ENCODE data around the gene PHF12.
"Not testable (repeated sequence)": the region's sequence is repeated elsewhere in the genome, so short reads cannot be mapped to it uniquely, and the experiment has no call there.

Gene PHF12

GRCh38 chr17:28906706-28907438 is 44.4 kb downstream of the PHF12 start:
- H3K4me3 Mint-ChIP-seq, result peak overlapping the region in 1 of 2 donors; percentile 1
- DNase-seq (no peak), ATAC-seq (replicated peaks) (no peak)
- peaks cover 11 to 15% of the 10 kb centered on the region in 2 donors for H3K4me1 Mint-ChIP-seq (ENCODE audit: low read depth in 2 of 2)
- peak overlapping the region in 1 of 2 donors; percentile 46 for H3K27ac Mint-ChIP-seq
- H3K27me3 Mint-ChIP-seq, result no peaks in the 10 kb centered on the region
- H3K36me3 Mint-ChIP-seq (ENCODE audit: insufficient read depth), result peaks cover 65% of the 10 kb centered on the region
- no peaks in the 10 kb centered on the region for H3K9me3 Mint-ChIP-seq

GRCh38 chr17:28906276-28906675 is 45.0 kb downstream of the PHF12 start:
- peaks cover 16 to 20% of the 10 kb centered on the region in 2 donors for H3K4me1 Mint-ChIP-seq (ENCODE audit: low read depth in 2 of 2)
- no peak for ATAC-seq (replicated peaks)
- no peaks in the 10 kb centered on the region for H3K27me3 Mint-ChIP-seq
- H3K9me3 Mint-ChIP-seq, result no peaks in the 10 kb centered on the region
- DNase-seq, result no peak
- peak overlapping the region in 1 of 2 donors; percentile 46 for H3K27ac Mint-ChIP-seq
- H3K36me3 Mint-ChIP-seq (ENCODE audit: insufficient read depth), result peaks cover 63% of the 10 kb centered on the region
- H3K4me3 Mint-ChIP-seq, result peak overlapping the region in 1 of 2 donors; percentile 1

- Mint-ChIP-seq H3K4me1 (ENCODE audit: low read depth in 2 of 2) (peaks cover 23 to 27% of the 10 kb centered on the region in 2 donors), H3K4me3 (no peak overlapping the region), H3K27me3 (no peaks in the 10 kb centered on the region), H3K36me3 (ENCODE audit: insufficient read depth) (peaks cover 50% of the 10 kb centered on the region), H3K27ac (peak overlapping the region; percentile 78 to 88), H3K9me3 (no peaks in the 10 kb centered on the region)
- no peak for DNase-seq
- ATAC-seq (replicated peaks), result no peak
These were observed 46.5 kb downstream of the PHF12 start for GRCh38 chr17:28904800-28905199.

GRCh38 chr17:28903546-28903841 is 47.8 kb downstream of the PHF12 start:
- DNase-seq; H3K27me3 Mint-ChIP-seq; ATAC-seq (replicated peaks); H3K9me3 Mint-ChIP-seq: not testable (repeated sequence)
- H3K27ac Mint-ChIP-seq, result peak overlapping the region in 1 of 2 donors; percentile 86
- peaks cover 25 to 34% of the 10 kb centered on the region in 2 donors for H3K4me1 Mint-ChIP-seq (ENCODE audit: low read depth in 2 of 2)
- peak overlapping the region; percentile 82 to 87 for H3K4me3 Mint-ChIP-seq
- H3K36me3 Mint-ChIP-seq (ENCODE audit: insufficient read depth), result peaks cover 39% of the 10 kb centered on the region

- Mint-ChIP-seq H3K36me3 (ENCODE audit: insufficient read depth) (peaks cover 39% of the 10 kb centered on the region), H3K4me1 (ENCODE audit: low read depth in 2 of 2) (peaks cover 29 to 36% of the 10 kb centered on the region in 2 donors), H3K27ac (peak within 1 kb of the TSS; percentile 86 to 91), H3K4me3 (peak within 1 kb of the TSS; percentile 82 to 87), H3K27me3 (no peaks in the 10 kb centered on the region), H3K9me3 (no peaks in the 10 kb centered on the region)
- DNase-seq (peak; percentile 93 to 97 (median 93)), ATAC-seq (replicated peaks) (peak; percentile 86)
These were observed 48.3 kb downstream of the PHF12 start, which contains the start of gene DHRS13 for GRCh38 chr17:28902819-28903545. Gene DHRS13 (minus strand): TSS chr17:28903079. CDS start chr17:28902944, 135 bp downstream.

- H3K4me3 Mint-ChIP-seq, result peak overlapping the region; percentile 82 to 87
- H3K9me3 Mint-ChIP-seq, result no peaks in the 10 kb centered on the region
- DNase-seq, result peak in 1 of 3 experiments; percentile 39
- H3K36me3 Mint-ChIP-seq (ENCODE audit: insufficient read depth), result peaks cover 41% of the 10 kb centered on the region
- H3K27ac Mint-ChIP-seq, result peak overlapping the region; percentile 86 to 91
- peaks cover 33 to 41% of the 10 kb centered on the region in 2 donors for H3K4me1 Mint-ChIP-seq (ENCODE audit: low read depth in 2 of 2)
- peak; percentile 39 for ATAC-seq (replicated peaks)
- H3K27me3 Mint-ChIP-seq, result no peaks in the 10 kb centered on the region
These were observed 49.2 kb downstream of the PHF12 start for GRCh38 chr17:28901866-28902818.

- no peaks in the 10 kb centered on the region for H3K9me3 Mint-ChIP-seq
- H3K27ac Mint-ChIP-seq, result peak overlapping the region in 1 of 2 donors; percentile 86
- DNase-seq (no peak), ATAC-seq (replicated peaks) (no peak)
- H3K4me1 Mint-ChIP-seq (ENCODE audit: low read depth in 2 of 2), result peaks cover 40 to 49% of the 10 kb centered on the region in 2 donors
- peak overlapping the region; percentile 82 to 87 for H3K4me3 Mint-ChIP-seq
- H3K36me3 Mint-ChIP-seq (ENCODE audit: insufficient read depth), result peaks cover 37% of the 10 kb centered on the region
- H3K27me3 Mint-ChIP-seq, result no peaks in the 10 kb centered on the region
These were observed 50.2 kb downstream of the PHF12 start for GRCh38 chr17:28900986-28901726.

- ATAC-seq (replicated peaks), result no peak
- H3K4me1 Mint-ChIP-seq (ENCODE audit: low read depth in 2 of 2), result peaks cover 46 to 57% of the 10 kb centered on the region in 2 donors
- H3K27ac Mint-ChIP-seq, result no peak overlapping the region
These were observed 52.0 kb downstream of the PHF12 start for GRCh38 chr17:28899212-28899815.

GRCh38 chr17:28898527-28898955 is 52.8 kb downstream of the PHF12 start:
- DNase-seq (no peak), ATAC-seq (replicated peaks) (no peak)
- H3K27me3 Mint-ChIP-seq, result no peaks in the 10 kb centered on the region
- peaks cover 25% of the 10 kb centered on the region for H3K36me3 Mint-ChIP-seq (ENCODE audit: insufficient read depth)
- peaks cover 48 to 57% of the 10 kb centered on the region in 2 donors for H3K4me1 Mint-ChIP-seq (ENCODE audit: low read depth in 2 of 2)
- no peaks in the 10 kb centered on the region for H3K9me3 Mint-ChIP-seq
- H3K4me3 Mint-ChIP-seq, result peak overlapping the region in 1 of 2 donors; percentile 100
- H3K27ac Mint-ChIP-seq, result peak overlapping the region; percentile 95 to 99

More at GRCh38 chr17:28899212-28899815, 52.0 kb downstream of the PHF12 start:
- no peaks in the 10 kb centered on the region for H3K9me3 Mint-ChIP-seq
- peaks cover 26% of the 10 kb centered on the region for H3K36me3 Mint-ChIP-seq (ENCODE audit: insufficient read depth)
- no peaks in the 10 kb centered on the region for H3K27me3 Mint-ChIP-seq
- no peak for DNase-seq
- H3K4me3 Mint-ChIP-seq, result peak overlapping the region in 1 of 2 donors; percentile 31

GRCh38 chr17:28897769-28898526 is 53.4 kb downstream of the PHF12 start:
- Mint-ChIP-seq H3K36me3 (ENCODE audit: insufficient read depth) (peaks cover 20% of the 10 kb centered on the region), H3K9me3 (no peaks in the 10 kb centered on the region), H3K4me3 (peak overlapping the region; percentile 93 to 100), H3K4me1 (ENCODE audit: low read depth in 2 of 2) (peaks cover 49 to 58% of the 10 kb centered on the region in 2 donors), H3K27me3 (no peaks in the 10 kb centered on the region), H3K27ac (peak overlapping the region; percentile 95 to 99)
- no peak for DNase-seq
- no peak for ATAC-seq (replicated peaks)

- Mint-ChIP-seq H3K27ac (peak within 1 kb of the TSS; percentile 95 to 99), H3K4me3 (peak within 1 kb of the TSS; percentile 93 to 100), H3K27me3 (no peaks in the 10 kb centered on the region), H3K9me3 (no peaks in the 10 kb centered on the region), H3K36me3 (ENCODE audit: insufficient read depth) (peaks cover 20% of the 10 kb centered on the region), H3K4me1 (ENCODE audit: low read depth in 2 of 2) (peaks cover 52 to 60% of the 10 kb centered on the region in 2 donors)
- DNase-seq (peak; percentile 45 to 57 (median 50)), ATAC-seq (replicated peaks) (peak; percentile 77)
These were observed 54.2 kb downstream of the PHF12 start, which contains the start of gene FLOT2 for GRCh38 chr17:28896884-28897768. Gene FLOT2 (minus strand): TSS chr17:28897733. CDS start chr17:28897574, 159 bp downstream.
